OCI-LY1 (cell line): ENCODE data around the gene PTH1R.

Experiments used
- CTCF ChIP-seq: fragments of 200-600 bp; sonication (generic), shearing (Covaris generic); IDR thresholded peaks from 2 replicates; pipeline ENCODE4 v1.5.1; 2017; ENCODE audit warnings: mild to moderate bottlenecking, antibody characterized with exemption, low read length, moderate library complexity, mixed read lengths
- EZH2 ChIP-seq: fragments of 200-600 bp; sonication (generic), shearing (Covaris generic); IDR thresholded peaks from 2 replicates; pipeline ENCODE4 v1.8.0; 2017; ENCODE audit warnings: borderline replicate concordance, mixed run types, mild to moderate bottlenecking, antibody characterized with exemption, low read length, moderate library complexity, mixed read lengths

- no peak for TF ChIP-seq CTCF
- TF ChIP-seq EZH2, result no peak
These were observed 19.8 kb upstream of the PTH1R start for GRCh38 chr3:46857485-46858341.
